Activated naive CD4-positive, alpha-beta T cell treated with anti-CD3 and anti-CD28 coated beads, Interleukin-2, amount 50 U/mL, for 24 hours (primary cell): ENCODE data around the gene E2F6.
"Not testable (repeated sequence)": the region's sequence is repeated elsewhere in the genome, so short reads cannot be mapped to it uniquely, and the experiment has no call there.

Experiments
- H3K27ac Mint-ChIP-seq: one replicate; pipeline ENCODE4 v1.8.0; 2021; ENCODE audit warnings: mild to moderate bottlenecking, mixed read lengths
- H3K27me3 Mint-ChIP-seq: one replicate; pipeline ENCODE4 v1.8.0; 2021; ENCODE audit warnings: mixed read lengths
- H3K36me3 Mint-ChIP-seq: one replicate; pipeline ENCODE4 v1.8.0; 2021; ENCODE audit warnings: mixed read lengths
- H3K4me1 Mint-ChIP-seq: one replicate; pipeline ENCODE4 v1.8.0; 2021; ENCODE audit warnings: mixed read lengths
- H3K4me3 Mint-ChIP-seq: one replicate; pipeline ENCODE4 v1.8.0; 2021; ENCODE audit warnings: mild to moderate bottlenecking, mixed read lengths
- H3K9me3 Mint-ChIP-seq: one replicate; pipeline ENCODE4 v1.8.0; 2021; ENCODE audit warnings: mixed read lengths

The E2F6 gene

GRCh38 chr2:11416186-11416585, 49.8 kb downstream of the E2F6 start:
- no peak overlapping the region for H3K4me3 Mint-ChIP-seq

GRCh38 chr2:11414372-11415124, 51.4 kb downstream of the E2F6 start:
- H3K36me3 Mint-ChIP-seq: peaks cover 4% of the 10 kb centered on the region
- peaks cover 11% of the 10 kb centered on the region for H3K27me3 Mint-ChIP-seq
- H3K27ac Mint-ChIP-seq: no peak overlapping the region
- no peak overlapping the region for H3K4me3 Mint-ChIP-seq
- H3K9me3 Mint-ChIP-seq: peaks cover 7% of the 10 kb centered on the region
- H3K4me1 Mint-ChIP-seq: no peaks in the 10 kb centered on the region

More at GRCh38 chr2:11416186-11416585, 49.8 kb downstream of the E2F6 start:
- Mint-ChIP-seq H3K9me3 (peaks cover 7% of the 10 kb centered on the region), H3K27me3 (peaks cover 11% of the 10 kb centered on the region), H3K27ac (no peak overlapping the region), H3K4me1 (no peaks in the 10 kb centered on the region), H3K36me3 (peaks cover 4% of the 10 kb centered on the region)

- Mint-ChIP-seq H3K4me1 (no peaks in the 10 kb centered on the region), H3K27me3 (peaks cover 11% of the 10 kb centered on the region), H3K27ac (no peak overlapping the region), H3K9me3 (no peaks in the 10 kb centered on the region), H3K36me3 (peaks cover 4% of the 10 kb centered on the region), H3K4me3 (no peak overlapping the region)
Measured at GRCh38 chr2:11412449-11412810, 53.5 kb downstream of the E2F6 start.

- H3K36me3 Mint-ChIP-seq: peaks cover 4% of the 10 kb centered on the region
- no peak overlapping the region for H3K27ac Mint-ChIP-seq
- no peaks in the 10 kb centered on the region for H3K4me1 Mint-ChIP-seq
- H3K27me3 Mint-ChIP-seq: peaks cover 11% of the 10 kb centered on the region
- H3K9me3 Mint-ChIP-seq: no peaks in the 10 kb centered on the region
- H3K4me3 Mint-ChIP-seq: no peak overlapping the region
Measured at GRCh38 chr2:11411768-11412448, 54.1 kb downstream of the E2F6 start.

GRCh38 chr2:11411244-11411643, 54.7 kb downstream of the E2F6 start:
- Mint-ChIP-seq H3K36me3 (peaks cover 4% of the 10 kb centered on the region), H3K4me3 (no peak overlapping the region), H3K9me3 (no peaks in the 10 kb centered on the region), H3K27ac (no peak overlapping the region), H3K27me3 (peaks cover 11% of the 10 kb centered on the region), H3K4me1 (no peaks in the 10 kb centered on the region)

GRCh38 chr2:11410101-11410500, 55.9 kb downstream of the E2F6 start:
- no peak overlapping the region for H3K27ac Mint-ChIP-seq
- H3K4me1 Mint-ChIP-seq: no peaks in the 10 kb centered on the region
- H3K4me3 Mint-ChIP-seq: no peak overlapping the region
- peaks cover 4% of the 10 kb centered on the region for H3K36me3 Mint-ChIP-seq
- H3K27me3 Mint-ChIP-seq: peaks cover 8% of the 10 kb centered on the region
- no peaks in the 10 kb centered on the region for H3K9me3 Mint-ChIP-seq

GRCh38 chr2:11409572-11409959, 56.4 kb downstream of the E2F6 start:
- Mint-ChIP-seq H3K27ac (no peak overlapping the region), H3K9me3 (no peaks in the 10 kb centered on the region), H3K4me3 (no peak overlapping the region), H3K36me3 (peaks cover 4% of the 10 kb centered on the region), H3K27me3 (peaks cover 8% of the 10 kb centered on the region), H3K4me1 (no peaks in the 10 kb centered on the region)

GRCh38 chr2:11408959-11409571, 56.9 kb downstream of the E2F6 start:
- Mint-ChIP-seq H3K27ac (no peak overlapping the region), H3K4me3 (no peak overlapping the region)

GRCh38 chr2:11407413-11407812, 58.5 kb downstream of the E2F6 start:
- Mint-ChIP-seq H3K27ac (no peak overlapping the region), H3K27me3 (peaks cover under 1% of the 10 kb centered on the region), H3K36me3 (no peaks in the 10 kb centered on the region), H3K9me3 (no peaks in the 10 kb centered on the region), H3K4me3 (no peak overlapping the region), H3K4me1 (no peaks in the 10 kb centered on the region)

More at GRCh38 chr2:11408959-11409571, 56.9 kb downstream of the E2F6 start:
- Mint-ChIP-seq H3K9me3 (no peaks in the 10 kb centered on the region), H3K27me3 (peaks cover 8% of the 10 kb centered on the region), H3K36me3 (peaks cover 4% of the 10 kb centered on the region), H3K4me1 (no peaks in the 10 kb centered on the region)

GRCh38 chr2:11406958-11407381, 59.0 kb downstream of the E2F6 start:
- H3K27me3 Mint-ChIP-seq: no peaks in the 10 kb centered on the region
- no peaks in the 10 kb centered on the region for H3K9me3 Mint-ChIP-seq
- no peaks in the 10 kb centered on the region for H3K36me3 Mint-ChIP-seq
- H3K4me1 Mint-ChIP-seq: no peaks in the 10 kb centered on the region
- no peak overlapping the region for H3K4me3 Mint-ChIP-seq
- no peak overlapping the region for H3K27ac Mint-ChIP-seq

- no peak overlapping the region for H3K4me3 Mint-ChIP-seq
- no peaks in the 10 kb centered on the region for H3K4me1 Mint-ChIP-seq
- H3K27me3 Mint-ChIP-seq: no peaks in the 10 kb centered on the region
- H3K36me3 Mint-ChIP-seq: no peaks in the 10 kb centered on the region
- no peaks in the 10 kb centered on the region for H3K9me3 Mint-ChIP-seq
- no peak overlapping the region for H3K27ac Mint-ChIP-seq
Measured at GRCh38 chr2:11406267-11406957, 59.5 kb downstream of the E2F6 start.

GRCh38 chr2:11405599-11406266, 60.2 kb downstream of the E2F6 start:
- Mint-ChIP-seq H3K4me3 (no peak overlapping the region), H3K27me3 (no peaks in the 10 kb centered on the region), H3K27ac (no peak overlapping the region), H3K9me3 (no peaks in the 10 kb centered on the region), H3K36me3 (no peaks in the 10 kb centered on the region), H3K4me1 (no peaks in the 10 kb centered on the region)

GRCh38 chr2:11405074-11405406, 60.9 kb downstream of the E2F6 start:
- H3K4me3 Mint-ChIP-seq, H3K9me3 Mint-ChIP-seq, H3K4me1 Mint-ChIP-seq, H3K27me3 Mint-ChIP-seq, H3K27ac Mint-ChIP-seq, H3K36me3 Mint-ChIP-seq: not testable (repeated sequence)

GRCh38 chr2:11404376-11405073, 61.4 kb downstream of the E2F6 start:
- Mint-ChIP-seq H3K27ac (no peak overlapping the region), H3K27me3 (no peaks in the 10 kb centered on the region), H3K9me3 (no peaks in the 10 kb centered on the region), H3K4me1 (no peaks in the 10 kb centered on the region), H3K4me3 (no peak overlapping the region), H3K36me3 (no peaks in the 10 kb centered on the region)

GRCh38 chr2:11402436-11402835, 63.5 kb downstream of the E2F6 start:
- Mint-ChIP-seq H3K4me1 (no peaks in the 10 kb centered on the region), H3K36me3 (no peaks in the 10 kb centered on the region), H3K27me3 (no peaks in the 10 kb centered on the region), H3K4me3 (no peak overlapping the region), H3K9me3 (no peaks in the 10 kb centered on the region), H3K27ac (no peak overlapping the region)
